Epithelial cell of esophagus (primary cell): Measurements from ENCODE around the gene ZFP69.
A peak's percentile ranks its signal among the peaks of the same experiment; 100 is the strongest.

Experiments used
- DNase-seq: peaks from one replicate; pipeline ENCODE4 v3.0.0; 2010; ENCODE audit warnings: low read depth
- H3K4me3 ChIP-seq: 2 replicates; pipeline ENCODE4 v1.5.1; 2011; ENCODE audit warnings: mild to moderate bottlenecking, low read length, control low read depth
- CTCF ChIP-seq: IDR thresholded peaks from 2 replicates; pipeline ENCODE4 v1.5.1; 2011; ENCODE audit warnings: low read depth, mild to moderate bottlenecking, low read length, control low read depth, inconsistent platforms; ENCODE audit not compliant: insufficient read depth; ENCODE audit errors: missing control alignments

ZFP69 gene

GRCh38 chr1:40439247-40439646 lies 37.8 kb upstream of the ZFP69 start:
- TF ChIP-seq CTCF, result no peak
- H3K4me3 ChIP-seq, result no peak overlapping the region
- DNase-seq, result peak; percentile 38

- H3K4me3 ChIP-seq, result peak within 1 kb of the TSS; percentile 53
- peak; percentile 86 for DNase-seq
- TF ChIP-seq CTCF, result no peak
These were observed 27.2 kb upstream of the ZFP69 start, which contains the start of gene ZFP69B for GRCh38 chr1:40449684-40450494. ZFP69B (plus strand) TSS chr1:40450476; CDS start chr1:40450962, 486 bp downstream.

GRCh38 chr1:40450495-40451237 lies 26.4 kb upstream of the ZFP69 start:
- DNase-seq, result peak; percentile 54
- H3K4me3 ChIP-seq, result peak overlapping the region; percentile 53
- no peak for TF ChIP-seq CTCF

- no peak for DNase-seq
- H3K4me3 ChIP-seq, result peak overlapping the region; percentile 53
- no peak for TF ChIP-seq CTCF
These were observed 25.9 kb upstream of the ZFP69 start for GRCh38 chr1:40451238-40451585.

GRCh38 chr1:40454873-40455272 lies 22.2 kb upstream of the ZFP69 start:
- no peak overlapping the region for H3K4me3 ChIP-seq
- TF ChIP-seq CTCF, result no peak
- no peak for DNase-seq

- H3K4me3 ChIP-seq, result no peak overlapping the region
- no peak for TF ChIP-seq CTCF
- DNase-seq, result no peak
These were observed 14.0 kb upstream of the ZFP69 start for GRCh38 chr1:40462956-40463590.
